Myocyte (in vitro differentiated cells): ENCODE data around the gene MVB12B. TPM values are rescaled to one million over a fixed set of nuclear protein-coding genes. Genes with fewer than 3 reads are reported as not detected.
"Not testable (repeated sequence)": the region's sequence is repeated elsewhere in the genome, so short reads cannot be mapped to it uniquely, and the experiment has no call there.

ENCODE experiments used
- DNase-seq: peaks from one replicate; pipeline ENCODE4 v3.0.0-alpha.2; 2012; ENCODE audit warnings: low read depth
- polyA plus RNA-seq: library from polyadenylated mRNA; unstranded; fragments of >200 nt; gene quantifications from one replicate; pipeline ENCODE4 v1.2.1, GENCODE V29; 2012; ENCODE audit warnings: missing spikeins
- total RNA-seq: library from RNA; depleted of rRNA; stranded (reverse); fragments of >200 nt; gene quantifications from 2 replicates; pipeline ENCODE4 v1.2.3, GENCODE V29; 2014

MVB12B gene, protein sequence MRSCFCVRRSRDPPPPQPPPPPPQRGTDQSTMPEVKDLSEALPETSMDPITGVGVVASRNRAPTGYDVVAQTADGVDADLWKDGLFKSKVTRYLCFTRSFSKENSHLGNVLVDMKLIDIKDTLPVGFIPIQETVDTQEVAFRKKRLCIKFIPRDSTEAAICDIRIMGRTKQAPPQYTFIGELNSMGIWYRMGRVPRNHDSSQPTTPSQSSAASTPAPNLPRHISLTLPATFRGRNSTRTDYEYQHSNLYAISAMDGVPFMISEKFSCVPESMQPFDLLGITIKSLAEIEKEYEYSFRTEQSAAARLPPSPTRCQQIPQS
- total RNA-seq: 4.3 and 4.9 TPM in 2 replicates
- 4.0 TPM for polyA plus RNA-seq

- DNase-seq: peak; percentile 48
Observed at GRCh38 chr9:126326228-126327005, at the start of gene MVB12B. MVB12B (plus strand) TSS chr9:126326829; CDS start chr9:126326930, 101 bp downstream.

GRCh38 chr9:126283799-126284465 is 42.7 kb upstream of the MVB12B start:
- no peak for DNase-seq

GRCh38 chr9:126285652-126286051 is 41.0 kb upstream of the MVB12B start:
- not testable (repeated sequence) for DNase-seq

- no peak for DNase-seq
Observed at GRCh38 chr9:126287166-126287866, 39.3 kb upstream of the MVB12B start.

- no peak for DNase-seq
Observed at GRCh38 chr9:126290871-126291270, 35.8 kb upstream of the MVB12B start.

DNA sequence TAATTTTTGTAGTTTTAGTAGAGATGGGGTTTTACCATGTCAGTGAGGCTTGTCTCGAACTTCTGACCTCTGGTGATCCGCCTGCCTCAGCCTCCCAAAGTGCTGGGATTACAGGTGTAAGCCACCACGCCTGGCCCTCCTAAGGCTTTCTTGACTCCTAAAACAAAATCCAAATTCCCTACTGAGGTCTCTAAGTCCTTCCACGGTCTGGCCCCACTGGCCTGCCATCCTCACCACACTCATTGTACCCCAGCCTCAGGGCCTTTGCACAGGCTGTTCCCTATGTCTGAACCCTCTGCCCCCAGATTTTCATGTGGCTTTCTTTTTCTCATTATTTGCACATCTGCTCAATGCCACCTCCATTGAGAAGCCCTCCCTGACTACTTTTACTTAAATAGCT is 34.7 kb upstream of the MVB12B start:
- DNase-seq: no peak

- no peak for DNase-seq
Observed at GRCh38 chr9:126292736-126293521, 33.7 kb upstream of the MVB12B start.

GRCh38 chr9:126293522-126293889 is 33.1 kb upstream of the MVB12B start:
- DNase-seq: no peak

DNA sequence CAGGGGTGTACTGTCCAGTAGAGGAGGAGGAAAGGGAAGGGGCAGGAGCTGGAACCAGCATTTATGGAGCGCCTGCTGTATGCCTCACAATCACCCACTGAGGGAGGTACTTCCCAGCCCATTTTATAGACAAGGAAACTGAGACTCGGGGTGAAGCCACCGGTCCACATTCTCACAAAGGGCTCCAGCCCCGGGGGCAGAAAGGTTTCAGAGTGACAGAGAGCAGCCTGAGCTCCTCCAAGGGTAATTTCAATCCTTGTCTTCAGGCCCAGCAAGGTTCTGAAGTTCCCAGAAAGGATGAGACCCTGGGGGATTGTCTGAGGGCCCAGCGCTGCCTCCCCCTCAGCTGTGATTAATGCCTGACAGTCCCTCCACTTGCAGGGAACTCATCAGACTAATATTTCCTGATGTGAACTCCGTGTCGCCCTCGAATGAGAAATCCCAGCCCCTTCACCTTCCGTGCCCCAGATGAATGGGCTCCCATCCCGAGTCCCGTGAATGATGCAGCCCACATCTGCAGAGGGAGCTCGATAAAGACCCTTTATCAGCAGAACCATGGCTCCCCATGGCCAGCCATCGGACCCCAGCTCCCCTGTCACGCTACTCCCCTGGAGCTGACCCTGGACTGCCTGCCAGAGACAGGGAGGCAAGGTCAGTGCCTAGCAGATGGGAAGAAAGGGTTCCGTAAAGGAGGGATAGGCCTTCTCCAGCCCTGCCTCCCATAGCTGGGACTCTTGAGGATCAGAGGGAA is 32.1 kb upstream of the MVB12B start:
- no peak for DNase-seq

GRCh38 chr9:126295082-126295477 is 31.5 kb upstream of the MVB12B start:
- no peak for DNase-seq

GRCh38 chr9:126295516-126295915 is 31.1 kb upstream of the MVB12B start:
- DNase-seq: no peak

GRCh38 chr9:126295936-126296600 is 30.6 kb upstream of the MVB12B start:
- DNase-seq: no peak

DNA sequence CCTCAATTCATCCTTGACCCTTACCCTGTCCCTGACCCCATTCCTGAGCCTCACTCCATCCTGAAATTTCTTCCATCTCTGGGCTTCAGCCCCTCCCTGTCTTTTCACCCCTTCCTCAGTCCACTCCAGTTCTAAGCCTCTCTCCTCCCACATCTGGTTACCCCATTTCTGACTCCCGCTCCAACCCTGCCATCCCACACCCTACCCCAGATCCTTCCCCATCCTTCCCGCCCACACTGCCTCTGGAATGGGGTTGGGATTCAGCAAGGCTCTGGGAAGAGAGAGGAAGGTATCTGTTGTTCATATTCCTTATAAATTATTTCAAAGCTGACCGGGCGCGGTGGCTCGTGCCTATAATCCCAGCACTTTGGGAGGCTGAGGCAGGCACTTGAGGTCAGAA is 29.9 kb upstream of the MVB12B start:
- DNase-seq: no peak

GRCh38 chr9:126297661-126298060 is 29.0 kb upstream of the MVB12B start:
- DNase-seq: no peak

- DNase-seq: peak; percentile 45
Observed at GRCh38 chr9:126298063-126298801, 28.4 kb upstream of the MVB12B start.

- DNase-seq: no peak
Observed at GRCh38 chr9:126299706-126300276, 26.8 kb upstream of the MVB12B start.

DNA sequence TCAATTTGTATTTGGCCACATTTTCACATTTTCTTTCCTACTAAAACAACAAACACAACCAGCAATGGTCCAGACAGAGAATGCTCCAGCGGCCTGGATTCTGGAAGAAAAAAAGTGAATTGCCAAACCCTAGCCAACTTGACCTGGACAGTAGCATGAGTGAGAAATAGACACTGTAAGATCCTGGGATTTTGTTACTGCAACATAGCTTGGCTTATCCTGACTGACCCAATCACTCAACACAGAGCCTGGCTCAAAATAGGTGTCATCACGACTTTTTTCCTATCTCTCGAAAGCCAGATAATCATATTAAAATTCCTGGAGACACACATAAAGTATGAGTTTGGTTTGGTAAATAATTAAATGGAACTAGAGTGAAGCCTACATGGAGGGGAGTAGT is 25.4 kb upstream of the MVB12B start:
- DNase-seq: no peak

DNA sequence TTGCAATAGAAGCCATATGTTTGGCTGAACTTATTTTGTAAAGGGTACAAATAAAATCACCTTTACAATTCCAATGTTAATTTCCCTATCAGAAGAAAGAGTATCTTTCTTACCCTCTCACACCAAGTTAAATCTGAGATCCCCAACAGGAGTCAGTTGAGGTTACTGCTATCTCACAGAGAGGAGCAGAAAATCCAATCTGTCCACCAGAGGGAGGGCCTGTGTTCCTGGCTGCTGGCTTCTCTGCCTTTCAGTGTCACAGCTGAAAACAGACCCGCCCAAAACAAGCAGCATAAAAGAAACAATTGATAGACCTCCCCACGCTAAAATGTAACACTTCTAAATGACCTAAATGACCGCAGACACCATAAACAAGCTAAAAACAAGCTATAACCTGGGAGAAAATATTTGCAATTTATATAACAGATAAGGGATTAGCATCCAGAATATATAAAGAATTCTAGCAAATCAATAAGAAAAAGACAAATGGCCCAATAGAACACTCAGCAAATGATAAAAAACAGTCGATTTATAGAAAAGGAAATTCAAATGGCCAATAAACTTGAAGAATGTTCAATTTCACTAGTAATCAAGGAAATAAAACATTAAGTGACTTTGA is 24.5 kb upstream of the MVB12B start:
- DNase-seq: peak; percentile 72
